EL (cell line): ENCODE measurements around the gene ABHD2.
A peak's percentile ranks its signal among the peaks of the same experiment; 100 is the strongest.
"Not testable (repeated sequence)": the region's sequence is repeated elsewhere in the genome, so short reads cannot be mapped to it uniquely, and the experiment has no call there.

Experiments
- DNase-seq: peaks from one replicate; pipeline ENCODE4 v3.0.0-alpha.2; 2016

ABHD2 gene

DNA sequence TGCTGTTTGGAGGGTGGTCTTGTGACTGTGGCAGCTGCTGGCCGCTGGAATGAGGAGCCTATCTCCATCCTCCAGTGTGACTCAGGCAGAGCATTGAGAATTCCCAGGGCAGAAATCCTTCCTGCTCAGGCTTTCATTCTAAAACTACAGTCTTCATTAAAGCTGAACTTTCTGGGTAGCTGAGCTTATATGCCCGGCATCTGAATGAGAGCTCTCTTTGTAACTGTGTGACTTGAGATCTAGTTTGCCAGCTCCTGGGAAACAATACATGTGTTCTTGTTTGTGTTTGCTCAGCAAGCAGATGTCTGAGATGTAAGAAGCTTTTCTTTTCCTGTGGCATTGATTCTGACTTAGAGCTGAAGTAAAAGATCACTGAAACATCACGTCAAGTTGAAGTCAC is 110.7 kb downstream of the ABHD2 start:
- no peak for DNase-seq

- DNase-seq, result no peak
Observed at GRCh38 chr15:89199746-89200145, 111.5 kb downstream of the ABHD2 start.

GRCh38 chr15:89200182-89200581 is 111.9 kb downstream of the ABHD2 start:
- no peak for DNase-seq

GRCh38 chr15:89201465-89202005 is 113.3 kb downstream of the ABHD2 start:
- DNase-seq, result no peak

GRCh38 chr15:89203705-89204273 is 115.5 kb downstream of the ABHD2 start:
- DNase-seq, result no peak

DNA sequence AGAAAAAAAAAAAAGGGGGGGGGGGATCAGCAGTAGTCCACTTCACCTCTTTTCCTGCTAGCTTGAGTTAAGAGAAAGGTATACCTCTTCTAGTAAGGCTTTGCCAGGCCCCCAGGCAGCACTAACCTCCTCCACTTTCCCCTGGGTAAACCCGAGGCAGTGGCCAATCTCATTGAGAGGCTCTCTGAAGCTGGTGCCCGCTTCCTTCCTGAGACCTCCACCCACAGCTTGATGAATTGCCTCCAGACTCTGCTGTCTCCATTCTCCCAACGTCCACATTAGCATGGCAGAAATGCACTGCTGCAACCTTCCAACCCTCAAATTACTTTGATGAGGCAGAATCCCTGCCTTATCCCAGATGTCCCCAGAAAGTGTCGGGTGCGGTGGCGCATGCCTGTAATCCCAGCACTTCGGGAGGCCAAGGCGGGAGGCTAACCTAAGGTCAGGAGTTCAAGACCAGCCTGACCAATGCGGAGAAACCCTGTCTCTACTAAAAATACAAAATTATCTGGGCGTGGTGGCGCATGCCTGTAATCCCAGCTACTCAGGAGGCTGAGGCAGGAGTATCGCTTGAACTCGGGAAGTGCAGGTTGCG is 117.8 kb downstream of the ABHD2 start:
- no peak for DNase-seq

DNA sequence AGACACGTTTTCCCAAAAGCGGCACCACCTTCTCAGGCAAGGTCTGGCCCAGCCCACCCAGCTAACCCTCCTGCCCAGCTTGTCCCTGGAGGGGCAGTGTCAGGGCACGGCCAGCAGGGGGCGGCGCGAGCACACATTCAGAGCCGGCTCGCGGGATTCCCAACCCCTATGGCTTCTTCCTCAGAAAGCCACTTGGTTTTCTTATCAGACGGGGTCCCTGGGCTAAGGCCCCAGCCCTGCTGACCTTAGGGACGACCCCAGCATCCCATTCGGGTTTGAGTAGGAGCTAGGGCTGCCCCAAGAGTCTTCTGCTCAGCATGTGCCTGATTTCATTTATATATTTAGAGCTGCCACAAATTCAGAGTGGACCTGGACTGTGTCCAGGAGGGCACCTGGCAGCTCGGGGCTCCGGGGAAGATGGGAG is 118.7 kb downstream of the ABHD2 start:
- peak; percentile 69 for DNase-seq

DNA sequence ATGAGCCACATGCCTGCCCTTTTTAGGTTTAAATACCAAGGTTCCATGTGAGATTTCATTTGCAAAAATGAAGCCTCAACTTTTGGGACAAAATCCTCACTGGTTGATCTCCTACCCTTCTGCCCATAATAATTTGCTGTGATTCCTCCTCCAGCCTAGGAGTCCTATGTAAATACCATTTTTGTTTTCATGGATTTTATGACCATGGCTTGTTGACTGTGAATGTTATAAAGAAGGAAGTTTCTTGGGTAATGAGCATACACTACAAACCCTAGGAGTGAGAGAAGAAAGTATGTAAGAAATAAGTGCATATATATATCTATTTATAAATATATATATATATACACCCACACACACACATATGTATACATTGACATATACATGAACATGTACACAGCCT is 120.0 kb downstream of the ABHD2 start:
- DNase-seq, result no peak

DNA sequence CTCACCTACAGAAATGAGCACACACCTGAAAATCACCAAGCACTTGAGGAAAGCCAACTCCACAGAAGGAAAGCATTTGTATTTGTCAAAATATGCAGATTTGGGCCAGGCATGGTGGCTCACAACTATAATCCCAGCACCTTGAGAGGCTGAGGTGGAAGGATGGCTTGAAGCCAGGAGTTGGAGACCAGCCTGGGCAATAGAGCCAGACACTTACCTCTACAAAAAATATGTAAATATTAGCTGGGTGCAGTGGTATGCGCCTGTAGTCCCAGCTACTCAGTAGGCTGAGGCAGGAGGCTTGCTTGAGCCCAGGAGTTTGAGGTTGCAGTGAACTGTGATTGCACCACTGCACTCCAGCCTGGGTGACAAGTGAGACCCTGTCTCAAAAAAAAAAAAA is 120.8 kb downstream of the ABHD2 start:
- no peak for DNase-seq

- no peak for DNase-seq
Observed at GRCh38 chr15:89211678-89212170, 123.5 kb downstream of the ABHD2 start.

- no peak for DNase-seq
Observed at GRCh38 chr15:89215627-89216026, 127.4 kb downstream of the ABHD2 start.

GRCh38 chr15:89217031-89217430 is 128.8 kb downstream of the ABHD2 start:
- no peak for DNase-seq

- DNase-seq, result no peak
Observed at GRCh38 chr15:89217686-89218376, 129.6 kb downstream of the ABHD2 start.

DNA sequence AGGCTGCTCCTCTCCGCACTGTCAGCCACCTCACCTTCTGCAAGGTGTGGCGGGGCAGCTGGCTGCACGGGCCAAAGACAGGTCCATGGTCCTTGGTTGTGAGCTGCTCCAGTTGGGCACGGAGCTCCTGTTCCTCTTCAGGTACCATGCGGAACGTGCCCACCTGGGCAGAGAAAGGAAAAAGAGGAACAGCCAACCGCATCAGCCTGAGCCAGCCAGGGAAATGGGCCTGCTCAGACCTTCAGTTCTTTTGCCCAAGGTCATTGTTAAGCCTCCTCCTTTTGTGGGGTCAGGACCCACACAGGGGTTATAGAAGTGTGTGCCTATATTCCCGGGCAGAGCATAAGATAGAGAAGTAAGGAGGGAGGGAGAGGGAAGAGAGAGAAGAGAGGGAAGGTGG is 130.3 kb downstream of the ABHD2 start:
- DNase-seq, result no peak

DNA sequence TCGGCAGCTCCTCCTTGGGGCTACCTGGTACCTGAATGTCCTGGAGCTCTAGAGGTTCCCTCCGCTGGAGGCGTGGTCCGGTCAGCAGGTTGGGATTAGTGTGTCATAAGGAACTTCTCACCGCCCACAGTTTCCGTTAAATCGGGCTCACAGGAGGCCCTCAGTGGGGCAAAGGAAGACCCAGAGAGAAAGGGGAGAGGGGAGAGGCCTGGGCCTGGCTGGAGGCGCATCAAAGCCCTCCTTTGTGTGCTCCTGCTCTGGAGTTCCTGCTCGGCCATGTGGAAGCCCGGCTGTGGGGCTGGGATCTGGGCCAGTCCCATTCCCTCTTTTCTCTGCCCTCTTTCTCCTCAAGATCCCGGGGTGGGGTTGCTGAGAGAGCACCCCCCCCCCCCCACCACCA is 133.3 kb downstream of the ABHD2 start, which contains the start of gene RLBP1:
TSS of gene RLBP1 (minus strand) at position 37 of the 400 bp plus-strand sequence. CDS start 2,604 bp downstream, outside the sequence.
- no peak for DNase-seq

DNA sequence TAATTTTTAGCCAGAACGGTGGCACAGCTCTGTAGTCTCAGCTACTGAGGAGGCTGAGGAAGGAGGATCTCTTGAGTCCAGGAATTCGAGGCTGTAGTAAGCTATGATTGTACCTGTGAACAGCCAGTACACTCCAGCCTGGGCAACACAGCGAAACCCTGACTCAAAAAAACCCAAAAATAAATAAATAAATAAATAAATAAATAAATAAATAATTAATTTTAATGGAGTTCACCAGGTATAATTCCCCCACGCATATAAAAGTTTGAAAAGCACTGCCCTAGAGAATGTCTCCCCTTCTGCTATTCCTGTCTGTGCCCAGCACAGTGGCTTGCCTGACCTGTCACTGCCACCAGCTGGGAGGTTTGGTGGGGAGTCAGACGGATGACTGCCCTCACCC is 137.3 kb downstream of the ABHD2 start:
- DNase-seq, result no peak

DNA sequence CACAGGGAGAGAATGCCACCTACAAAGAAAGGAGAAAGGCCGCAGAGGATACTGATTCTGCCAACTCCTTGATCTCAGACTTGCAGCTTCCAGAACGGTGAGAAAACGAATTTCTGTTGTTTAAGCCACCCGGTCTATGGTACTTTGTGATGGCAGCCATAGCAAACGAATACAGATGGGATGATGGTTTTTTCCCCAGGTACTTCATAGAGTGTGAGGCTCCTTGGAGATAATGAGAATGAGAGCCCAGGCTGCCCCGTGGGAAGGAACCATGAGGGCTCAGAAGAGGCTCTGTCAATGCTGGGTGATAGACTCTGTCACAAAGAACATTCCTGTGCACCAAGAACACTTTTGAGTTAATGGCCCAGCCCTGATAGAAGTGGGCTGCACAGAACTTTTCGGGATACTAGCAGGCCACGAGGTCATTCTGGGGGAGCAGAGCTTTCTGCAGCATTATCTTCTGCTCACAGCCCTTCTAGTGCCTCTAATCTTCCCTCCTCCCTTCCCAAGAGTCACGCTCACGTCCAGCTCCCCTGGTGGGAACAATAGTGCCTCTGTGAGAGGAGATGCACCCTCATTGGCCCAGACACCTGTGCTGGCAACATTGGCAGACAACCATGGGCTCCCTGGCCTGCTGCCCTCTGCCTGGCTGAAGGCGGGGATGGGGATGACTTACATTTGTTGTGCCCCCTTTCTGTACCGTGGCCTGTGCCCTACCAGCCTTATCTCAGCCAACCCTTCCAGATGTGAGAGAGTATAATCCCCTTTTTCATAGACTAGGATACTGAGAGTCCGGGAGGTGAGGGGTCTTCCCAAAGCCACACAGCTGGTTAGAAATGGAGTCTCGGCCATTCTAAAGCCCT is 138.3 kb downstream of the ABHD2 start:
- DNase-seq, result no peak

DNA sequence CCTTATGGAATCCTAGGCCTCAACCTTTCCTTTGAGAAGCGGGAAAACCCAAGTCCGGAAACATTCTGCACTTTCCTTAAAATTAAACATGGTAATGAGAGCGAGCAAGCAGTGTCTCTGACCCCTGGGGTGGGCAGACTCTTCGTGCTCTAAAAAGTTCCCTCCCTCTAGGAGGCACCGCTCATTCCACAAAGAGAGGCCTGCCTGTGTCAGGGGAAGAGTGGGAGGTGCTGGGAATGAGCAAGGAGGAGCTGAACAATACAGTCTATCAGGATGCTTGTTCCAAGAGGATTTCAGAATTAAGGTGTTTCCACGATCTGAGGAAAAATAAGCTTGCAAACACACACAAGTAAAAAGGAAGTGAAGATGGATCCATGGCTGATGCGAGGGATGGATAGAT is 139.2 kb downstream of the ABHD2 start:
- DNase-seq, result no peak

DNA sequence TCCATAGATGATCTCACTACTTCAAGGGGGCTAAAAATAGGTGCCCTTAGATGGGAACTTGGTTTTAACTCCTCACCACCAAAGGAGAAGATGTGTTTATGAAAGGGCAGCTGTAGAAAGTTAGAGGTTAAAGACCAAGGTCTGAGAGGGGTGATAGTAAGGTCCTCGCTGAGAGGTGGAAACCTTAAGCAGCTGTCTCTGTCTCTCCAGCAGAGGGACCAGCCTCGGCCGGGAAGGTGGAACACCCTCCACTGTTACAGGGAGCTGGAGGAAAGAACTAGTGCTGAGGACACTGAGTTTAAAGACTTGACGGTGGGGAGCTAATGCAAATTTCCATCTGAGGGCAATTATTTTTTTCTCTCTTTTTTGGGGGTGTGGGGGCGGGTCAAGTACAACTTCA is 142.0 kb downstream of the ABHD2 start:
- no peak for DNase-seq

DNA sequence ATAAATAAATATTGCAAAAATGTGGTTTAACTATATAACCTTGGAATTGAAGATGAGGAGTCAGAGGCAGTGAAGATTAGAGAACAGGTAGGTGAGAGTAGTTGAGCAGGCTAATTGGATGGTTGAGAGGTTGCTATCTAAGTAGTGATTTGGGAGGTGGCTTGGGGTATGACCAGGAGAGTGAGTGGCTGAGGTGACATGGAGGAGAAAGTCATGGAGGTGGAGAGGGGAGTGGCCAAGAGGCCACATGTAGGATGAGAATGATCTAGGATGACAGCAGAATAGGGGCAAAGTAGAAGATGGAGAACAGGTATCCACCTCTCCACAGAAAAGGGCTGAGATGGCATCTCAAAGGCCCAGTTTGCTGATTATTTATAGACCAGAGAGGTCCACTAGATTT is 143.6 kb downstream of the ABHD2 start:
- no peak for DNase-seq

- not testable (repeated sequence) for DNase-seq
Observed at GRCh38 chr15:89239883-89240810, 151.9 kb downstream of the ABHD2 start.
